ENCODE measurements around the gene LRRTM4. TPM values are rescaled to one million over a fixed set of nuclear protein-coding genes. Genes with fewer than 3 reads are reported as not detected.
A peak's percentile ranks its signal among the peaks of the same experiment; 100 is the strongest.

Gene LRRTM4
- total RNA-seq, 1 experiment from 2014 or later: 12.0 TPM

DNA sequence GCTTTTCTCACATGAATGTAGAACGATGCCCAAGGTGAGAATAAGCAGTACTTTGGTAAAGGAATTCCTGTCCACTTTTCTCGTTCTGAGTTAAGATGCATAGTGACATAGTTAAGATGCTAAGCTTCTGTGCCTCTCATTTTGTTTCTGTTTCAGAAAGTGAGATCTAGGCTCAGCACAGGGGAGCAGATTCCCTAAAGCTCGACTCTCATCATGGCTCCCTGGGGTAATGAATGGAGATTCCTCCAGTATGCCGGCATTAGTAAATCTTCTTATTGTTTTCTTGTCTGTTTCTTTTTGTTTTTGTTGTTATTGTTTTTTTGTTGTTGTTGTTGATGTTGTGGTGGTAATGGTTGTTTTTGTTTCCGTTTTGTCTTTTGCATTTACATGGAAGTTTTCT is 225.4 kb downstream of the LRRTM4 start:
- no peaks in the 10 kb centered on the region for H3K9me3 Mint-ChIP-seq
- Histone ChIP-seq H3K79me1 (ENCODE audit: insufficient read depth, low read depth, low read length, poor library complexity, severe bottlenecking) (no peaks in the 10 kb centered on the region), H4K20me1 (ENCODE audit: control insufficient read depth, insufficient read depth, insufficient read length) (no peaks in the 10 kb centered on the region), H3K23me2 (ENCODE audit: insufficient read length, low read depth, low read length, poor library complexity, severe bottlenecking) (no peaks in the 10 kb centered on the region), H3K4me2 (ENCODE audit: insufficient read depth, insufficient read length, low read length) (no peak overlapping the region), H3K56ac (ENCODE audit: insufficient read length, low read depth, low read length) (no peak overlapping the region), H2AK5ac (ENCODE audit: insufficient read length, low read length) (no peak overlapping the region), H3K9me3 (ENCODE audit: control insufficient read depth, low read depth, low read length) (no peaks in the 10 kb centered on the region), H2BK20ac (ENCODE audit: low read depth, low read length, poor library complexity, severe bottlenecking) (no peak overlapping the region), H3T11ph (ENCODE audit: low read length) (no peak overlapping the region), H2AFZ (ENCODE audit: low read length) (no peak overlapping the region), H3K79me2 (ENCODE audit: insufficient read depth, low read length) (no peaks in the 10 kb centered on the region), H3K4ac (ENCODE audit: low read depth, low read length) (no peak overlapping the region; the same call in 1 of the 2 replicates), H2BK5ac (ENCODE audit: insufficient read length, low read length) (no peak overlapping the region), H3K27me3 (ENCODE audit: insufficient read depth, low read length) (no peaks in the 10 kb centered on the region), H3K23ac (ENCODE audit: insufficient read length, low read depth, low read length) (no peak overlapping the region), H4K5ac (ENCODE audit: insufficient read length, low read depth, low read length) (no peak overlapping the region), H2BK15ac (ENCODE audit: low read depth, low read length) (no peak overlapping the region), H3K18ac (ENCODE audit: insufficient read length, low read depth, low read length) (no peak overlapping the region), H3K4me1 (ENCODE audit: insufficient read depth, low read length) (no peaks in the 10 kb centered on the region; the same call in 1 of the 2 replicates), H2BK12ac (ENCODE audit: insufficient read length, low read depth, low read length) (no peak overlapping the region), H4K8ac (replicated peaks; ENCODE audit: insufficient read length, low read depth, low read length) (no peak overlapping the region), H3K14ac (ENCODE audit: insufficient read depth, low read length) (no peak overlapping the region), H3K9ac (ENCODE audit: extremely low read depth, insufficient read length, low read length) (no peak overlapping the region), H4K91ac (ENCODE audit: insufficient read length, low read depth, low read length) (no peak overlapping the region), H3K27ac (ENCODE audit: insufficient read length, low read depth, low read length) (peak overlapping the region; percentile 11), H2BK120ac (ENCODE audit: low read depth, low read length, poor library complexity, severe bottlenecking) (no peak overlapping the region)
- no peak for DNase-seq
- WGBS (ENCODE audit: extremely low coverage, insufficient read length, low lambda C conversion rate): no CpG with 5 or more reads among the region's 5 CpGs
- peak overlapping the region in 2 of 3 experiments; percentile 31 to 92; a peak in 5 of 7 replicates for H3K27ac Mint-ChIP-seq
- TF ChIP-seq, protein P1, sequence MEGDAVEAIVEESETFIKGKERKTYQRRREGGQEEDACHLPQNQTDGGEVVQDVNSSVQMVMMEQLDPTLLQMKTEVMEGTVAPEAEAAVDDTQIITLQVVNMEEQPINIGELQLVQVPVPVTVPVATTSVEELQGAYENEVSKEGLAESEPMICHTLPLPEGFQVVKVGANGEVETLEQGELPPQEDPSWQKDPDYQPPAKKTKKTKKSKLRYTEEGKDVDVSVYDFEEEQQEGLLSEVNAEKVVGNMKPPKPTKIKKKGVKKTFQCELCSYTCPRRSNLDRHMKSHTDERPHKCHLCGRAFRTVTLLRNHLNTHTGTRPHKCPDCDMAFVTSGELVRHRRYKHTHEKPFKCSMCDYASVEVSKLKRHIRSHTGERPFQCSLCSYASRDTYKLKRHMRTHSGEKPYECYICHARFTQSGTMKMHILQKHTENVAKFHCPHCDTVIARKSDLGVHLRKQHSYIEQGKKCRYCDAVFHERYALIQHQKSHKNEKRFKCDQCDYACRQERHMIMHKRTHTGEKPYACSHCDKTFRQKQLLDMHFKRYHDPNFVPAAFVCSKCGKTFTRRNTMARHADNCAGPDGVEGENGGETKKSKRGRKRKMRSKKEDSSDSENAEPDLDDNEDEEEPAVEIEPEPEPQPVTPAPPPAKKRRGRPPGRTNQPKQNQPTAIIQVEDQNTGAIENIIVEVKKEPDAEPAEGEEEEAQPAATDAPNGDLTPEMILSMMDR (conservative IDR thresholded peaks at IDR 0.05): no peak; the same call in 2 of the 3 replicates
- H3K27me3 Mint-ChIP-seq (ENCODE audit: low read depth): no peaks in the 10 kb centered on the region
- no peak overlapping the region; a peak in 1 of 5 replicates for H3K4me3 Mint-ChIP-seq
- peaks cover 8 to 12% of the 10 kb centered on the region in 2 experiments for H3K4me1 Mint-ChIP-seq
- peaks cover 0 to 8% (median 0%) of the 10 kb centered on the region in 3 experiments; a peak in 2 of 7 replicates for H3K36me3 Mint-ChIP-seq (ENCODE audit: insufficient read depth in 1 of 3, low read depth in 3 of 3)
